SKM-1 (cell line): Measurements from ENCODE around the gene PERM1.
A peak's percentile ranks its signal among the peaks of the same experiment; 100 is the strongest.
"Not testable (repeated sequence)": the region's sequence is repeated elsewhere in the genome, so short reads cannot be mapped to it uniquely, and the experiment has no call there.

Source experiments
- DNase-seq: peaks from one replicate; lab custom pipeline; 2025; ENCODE audit not compliant: unreplicated experiment; lab: John Stamatoyannopoulos, UW

Gene PERM1

GRCh38 chr1:979744-980072 is 2.2 kb downstream of the PERM1 start:
- DNase-seq = no peak

- DNase-seq = no peak
Observed at GRCh38 chr1:978835-979743, 2.8 kb downstream of the PERM1 start.

GRCh38 chr1:978069-978834 is 3.6 kb downstream of the PERM1 start:
- DNase-seq = no peak

GRCh38 chr1:976791-977190 is 5.1 kb downstream of the PERM1 start:
- DNase-seq = not testable (repeated sequence)

- peak; percentile 28 for DNase-seq
Observed at GRCh38 chr1:975896-976683, 5.8 kb downstream of the PERM1 start.

- DNase-seq = no peak
Observed at GRCh38 chr1:975365-975764, 6.5 kb downstream of the PERM1 start.

- no peak for DNase-seq
Observed at GRCh38 chr1:974687-975328, 7.1 kb downstream of the PERM1 start.

GRCh38 chr1:974293-974640 is 7.6 kb downstream of the PERM1 start:
- no peak for DNase-seq

GRCh38 chr1:973459-974292 is 8.2 kb downstream of the PERM1 start:
- no peak for DNase-seq

GRCh38 chr1:972726-973458 is 9.0 kb downstream of the PERM1 start:
- DNase-seq = no peak

- DNase-seq = no peak
Observed at GRCh38 chr1:971751-972506, 10.0 kb downstream of the PERM1 start.

- DNase-seq = no peak
Observed at GRCh38 chr1:970973-971730, 10.7 kb downstream of the PERM1 start.

- no peak for DNase-seq
Observed at GRCh38 chr1:970242-970972, 11.5 kb downstream of the PERM1 start.

GRCh38 chr1:969260-969855 is 12.5 kb downstream of the PERM1 start:
- DNase-seq = no peak

GRCh38 chr1:967466-968343 is 14.2 kb downstream of the PERM1 start:
- no peak for DNase-seq

- DNase-seq = no peak
Observed at GRCh38 chr1:966704-967300, 15.1 kb downstream of the PERM1 start.
